GM12801 (cell line): Measurements from ENCODE around the gene GLA.

Source experiments
- CTCF ChIP-seq: IDR thresholded peaks from one replicate; pipeline ENCODE4 v1.5.1; 2011; ENCODE audit warnings: control low read depth; ENCODE audit not compliant: insufficient read length; ENCODE audit errors: extremely low read depth

GLA gene

GRCh38 chrX:101407748-101408531 lies at the start of gene GLA, which contains the start of gene HNRNPH2:
Gene GLA, minus strand, starts transcription at chrX:101407925. Its CDS starts 22 bp downstream, at chrX:101407903.
Gene HNRNPH2, plus strand, starts transcription at chrX:101408222. Its CDS starts 3,767 bp downstream, at chrX:101411989.
- TF ChIP-seq CTCF = no peak

DNA sequence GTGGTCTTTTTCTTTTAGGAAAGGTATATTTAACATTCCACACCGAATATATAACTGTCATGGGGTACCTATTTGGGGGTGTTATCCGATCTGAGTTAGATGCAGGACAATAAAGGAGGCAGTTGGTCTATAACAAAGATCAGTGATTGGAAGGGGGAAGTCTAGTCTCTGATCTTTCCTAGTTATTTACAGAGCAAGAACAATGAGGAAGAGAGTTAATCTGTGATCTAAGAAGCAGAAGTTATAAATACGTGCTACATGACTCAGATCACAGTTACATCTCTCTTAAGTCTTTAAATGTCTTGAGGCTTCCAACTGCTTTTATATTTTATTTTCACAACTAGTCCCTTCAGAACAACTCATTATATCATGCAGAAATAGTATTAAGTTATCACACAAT lies 44.3 kb upstream of the GLA start:
- TF ChIP-seq CTCF = no peak

DNA sequence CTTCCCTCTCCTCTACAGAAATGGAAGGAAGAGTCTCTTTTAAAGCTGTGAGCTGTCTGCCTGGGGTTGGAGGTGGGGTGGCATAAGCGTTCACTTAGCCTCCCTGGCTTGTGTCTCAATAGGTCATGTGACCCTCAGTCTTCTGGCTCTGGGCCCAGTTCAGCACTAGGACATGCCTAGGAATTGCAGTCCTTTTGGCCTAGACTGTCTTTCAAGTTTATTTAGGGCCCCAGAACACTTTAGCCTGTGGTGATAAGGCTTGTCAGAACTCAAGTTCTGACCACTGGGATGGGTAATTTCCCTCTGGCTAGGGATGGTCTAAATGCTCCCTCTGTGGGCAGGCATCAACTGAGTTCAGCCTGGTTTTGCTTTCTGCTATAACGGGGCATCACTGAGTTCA lies 43.2 kb upstream of the GLA start:
- no peak for TF ChIP-seq CTCF

DNA sequence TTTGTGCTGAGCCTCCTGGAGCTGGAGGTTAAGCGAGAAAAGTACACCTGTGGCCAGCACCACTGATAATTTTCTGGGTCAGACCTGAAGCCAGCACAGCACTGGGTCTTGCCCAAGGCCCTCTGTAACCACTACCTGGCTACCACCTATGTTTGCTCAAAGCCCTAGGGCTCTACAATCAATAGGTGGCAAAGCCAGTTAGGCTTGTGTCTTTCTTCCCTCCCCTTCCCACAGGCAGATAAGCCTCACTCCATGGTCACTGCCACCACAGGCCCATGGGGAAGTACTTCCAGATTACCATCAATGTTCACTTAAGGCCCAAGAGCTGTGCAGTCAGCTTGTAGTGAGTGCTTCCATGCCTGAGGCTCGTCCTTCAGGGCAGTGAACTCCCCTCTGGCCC lies 42.4 kb upstream of the GLA start:
- TF ChIP-seq CTCF = no peak

DNA sequence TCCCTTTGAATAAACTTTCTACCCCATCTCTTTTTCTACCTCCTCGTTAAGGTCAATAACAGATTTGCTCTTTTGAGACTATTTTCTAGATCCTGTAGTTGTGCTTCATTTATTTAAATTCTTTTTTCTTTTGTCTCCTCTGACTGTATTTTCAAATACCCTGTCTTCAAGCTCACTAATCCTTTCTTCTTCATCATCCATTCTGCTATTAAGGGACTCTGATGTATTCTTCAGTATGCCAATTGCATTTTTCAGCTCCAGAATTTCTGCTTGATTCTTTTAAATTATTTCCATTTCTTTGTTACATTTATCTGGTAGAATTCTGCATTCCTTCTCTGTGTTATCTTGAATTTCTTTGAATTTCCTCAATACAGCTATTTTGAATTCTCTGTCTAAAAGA lies 41.6 kb upstream of the GLA start:
- TF ChIP-seq CTCF = no peak

GRCh38 chrX:101442085-101442484 lies 34.4 kb upstream of the GLA start:
- TF ChIP-seq CTCF = no peak

GRCh38 chrX:101430457-101431078 lies 22.8 kb upstream of the GLA start:
- TF ChIP-seq CTCF = no peak
